Heart left ventricle (tissue), 16 donors: ENCODE measurements around the gene NLRC5. TPM values are rescaled to one million over a fixed set of nuclear protein-coding genes. Genes with fewer than 3 reads are reported as not detected.
"Not testable (repeated sequence)": the region's sequence is repeated elsewhere in the genome, so short reads cannot be mapped to it uniquely, and the experiment has no call there.

Experiments used
- ATAC-seq, 4 donors: fragments of 200-7000 bp; cut with Tn5 transposase; one replicate each; pipeline ENCODE4 v1.9.1; 2020 to 2022; ENCODE audit warnings: moderate library complexity in 4 of 4, mild to moderate bottlenecking in 3 of 4, moderate number of reproducible peaks in 1 of 4
- DNase-seq, 5 donors: peaks; one replicate each; pipeline ENCODE4 v3.0.0-alpha.2; 2020
- H3K27ac ChIP-seq, 12 donors: fragments of 200-600 bp; sonication (generic) in 4 of 12; one replicate each; pipeline versions ENCODE4 v1.5.0 to v1.8.0; 2016 to 2022; ENCODE audit warnings: mild to moderate bottlenecking in 2 of 12
- H3K27me3 ChIP-seq, 9 donors: fragments of 200-600 bp; sonication (generic) in 2 of 9; one replicate each; pipeline versions ENCODE4 v1.5.1 to v1.8.0; 2016 to 2022; ENCODE audit warnings: mild to moderate bottlenecking in 3 of 9
- H3K36me3 ChIP-seq, 9 donors: fragments of 200-600 bp; sonication (generic) in 2 of 9; one replicate each; pipeline versions ENCODE4 v1.5.0 to v1.8.0; 2018 to 2022; ENCODE audit warnings: mild to moderate bottlenecking in 2 of 9
- H3K4me1 ChIP-seq, 12 donors: fragments of 200-600 bp; sonication (generic) in 4 of 12; one replicate each; pipeline versions ENCODE4 v1.5.0 to v1.8.0; 2016 to 2022; ENCODE audit warnings: mild to moderate bottlenecking in 3 of 12
- H3K4me3 ChIP-seq, 12 donors: fragments of 200-600 bp; sonication (generic) in 4 of 12; one replicate each; pipeline versions ENCODE4 v1.5.0 to v1.8.0; 2017 to 2022; ENCODE audit warnings: mild to moderate bottlenecking in 9 of 12, moderate library complexity in 4 of 12
- H3K9me3 ChIP-seq, 12 donors: fragments of 200-600 bp; sonication (generic) in 4 of 12; one replicate each; pipeline versions ENCODE4 v1.5.0 to v1.8.0; 2016 to 2022; ENCODE audit warnings: mild to moderate bottlenecking in 1 of 12
- CTCF ChIP-seq, 12 donors: fragments of 200-600 bp; sonication (generic) in 4 of 12; IDR thresholded peaks; one replicate each; pipeline versions ENCODE4 v1.5.0 to v1.8.0; 2018 to 2022; ENCODE audit warnings: antibody characterized with exemption in 12 of 12, mild to moderate bottlenecking in 5 of 12
- POLR2A ChIP-seq, 2 donors: fragments of 450-650 bp; IDR thresholded peaks; one replicate each; pipeline ENCODE4 v1.6.1; 2017; ENCODE audit warnings: antibody characterized with exemption in 2 of 2, mild to moderate bottlenecking in 2 of 2, moderate library complexity in 2 of 2
- WGBS, 4 donors: extraction: QIAGEN DNeasy Blood & Tissue Kit in 2 of 4; methylation state at CpG; one replicate each; pipeline versions ENCODE4 v1.1.5 to v1.1.7; 2013 to 2018; 5-methylcytosine and 5-hydroxymethylcytosine counted together
- intact Hi-C, 10 donors: fragments of 100-400 bp; cut with DNase I; formaldehyde crosslinking; loops; one replicate each; pipeline versions ENCODE4 v1.11.1 to v1.14.2; 2022
- polyA plus RNA-seq, 2 donors: library from polyadenylated mRNA; stranded (reverse); fragments of 200-250 nt; gene quantifications; one replicate each; pipeline ENCODE4 v1.2.3, GENCODE V29; 2013
- total RNA-seq, 9 donors: library from RNA; depleted of rRNA in 2 of 9; stranded (reverse); fragments of >200 nt in 2 of 9; fragmentation: NEBNext Ultra II Directional in 3 of 9; extraction: Animal tissue kit (Norgen Biotek cat#: 25700) in 3 of 9; gene quantifications; one replicate each; pipeline versions ENCODE4 v1.1.0 to v1.2.4, GENCODE V29; 2016 to 2023
- donor health status: ischemic (EF 13 %, LVEDD 7.1; RV severe dilation, severe dysfunction).
- donor health status: healthy with polysubstance abuse.
- donor health status: DM: no; HTN: yes; CAD: no.
- donor health status: DM: no; HTN: no; CAD: no.
- donor health status: ischemic (EF 25% LVEDD 6.9; RV normal size, moderate dysfunction).
- donor health status: ischemic (EF 25% LVEDD 5.7; RV mildly dilated, moderate dysfunction).
- donor health status: healthy.
- donor health status: DM: yes; HTN: yes; CAD: no.
- donor health status: ischemic (EF 35%, LVEDD 5.7; RV mildly dilated, moderate dysfunction).
- donor health status: nonischemic (EF 11% LVEDD 7.7; RV severe dilation, severe dysfunction).
- donor health status: DM: yes; HTN: yes; CAD: no.
- donor health status: PGD.
- donor health status: ischemic (EF 29% LVEDD 5.4; RV normal size, mild dysfunction).
- donor health status: nonischemic (EF 23%, LVEDD 6.1; RV moderate dilation, normal function).

NLRC5 gene
- total and polyA plus RNA-seq, 11 donors, result 5.8 to 98.6 (median 9.9) TPM

- TF ChIP-seq CTCF (IDR thresholded peaks at IDR 0.05), result no peak
- no peak for TF ChIP-seq POLR2A (IDR thresholded peaks at IDR 0.05)
These were observed 15.3 kb downstream of the NLRC5 start for GRCh38 chr16:57004387-57005250.

GRCh38 chr16:57005597-57005996, 16.2 kb downstream of the NLRC5 start:
- H3K4me3 ChIP-seq, ATAC-seq, H3K27me3 ChIP-seq, H3K27ac ChIP-seq, intact Hi-C loops, H3K9me3 ChIP-seq: not testable (repeated sequence)
- H3K4me1 ChIP-seq, result peaks cover 0 to 51% (median 6%) of the 10 kb centered on the region in 12 donors
- peak in 1 of 5 donors; percentile 2 for DNase-seq
- peaks cover 0 to 58% (median 0%) of the 10 kb centered on the region in 9 donors for H3K36me3 ChIP-seq
- WGBS, 4 donors, result 74 to 86% (median 77%) methylated on average over 2 of the region's 2 CpGs

More at GRCh38 chr16:57004387-57005250, 15.3 kb downstream of the NLRC5 start:
- ATAC-seq (no peak), DNase-seq (peak in 1 of 5 donors; percentile 11)
- H3K4me3 ChIP-seq, result no peak overlapping the region
- no peaks in the 10 kb centered on the region for H3K27me3 ChIP-seq
- peaks cover 0 to 57% (median 12%) of the 10 kb centered on the region in 12 donors for H3K4me1 ChIP-seq
- H3K27ac ChIP-seq, result no peak overlapping the region
- 82% methylated on average over 15 of the region's 15 CpGs for WGBS, 4 donors
- intact Hi-C loops, result no loop called here
- no peaks in the 10 kb centered on the region for H3K9me3 ChIP-seq
- H3K36me3 ChIP-seq, result peaks cover 0 to 58% (median 0%) of the 10 kb centered on the region in 9 donors

GRCh38 chr16:57007050-57007449, 17.7 kb downstream of the NLRC5 start:
- H3K36me3 ChIP-seq, result peaks cover 0 to 46% (median 0%) of the 10 kb centered on the region in 9 donors
- no peaks in the 10 kb centered on the region for H3K9me3 ChIP-seq
- no peaks in the 10 kb centered on the region for H3K27me3 ChIP-seq
- intact Hi-C loops, result no loop called here
- no peak overlapping the region for H3K4me3 ChIP-seq
- 70 to 81% (median 73%) methylated on average over 5 of the region's 5 CpGs for WGBS, 4 donors
- no peak for ATAC-seq
- peaks cover 0 to 53% (median 0%) of the 10 kb centered on the region in 12 donors for H3K4me1 ChIP-seq
- no peak for DNase-seq
- no peak overlapping the region for H3K27ac ChIP-seq
- TF ChIP-seq CTCF (IDR thresholded peaks at IDR 0.05) (no peak), POLR2A (IDR thresholded peaks at IDR 0.05) (no peak)

- no peak for ATAC-seq
- Histone ChIP-seq H3K4me1 (peaks cover 0 to 58% (median 0%) of the 10 kb centered on the region in 12 donors), H3K9me3 (no peaks in the 10 kb centered on the region), H3K27ac (no peak overlapping the region), H3K4me3 (no peak overlapping the region), H3K36me3 (peaks cover 0 to 41% (median 0%) of the 10 kb centered on the region in 9 donors), H3K27me3 (no peaks in the 10 kb centered on the region)
- DNase-seq, result no peak
- TF ChIP-seq CTCF (IDR thresholded peaks at IDR 0.05) (no peak), POLR2A (IDR thresholded peaks at IDR 0.05) (no peak)
- intact Hi-C loops, result no loop called here
- 86 to 93% (median 91%) methylated on average over 3 of the region's 3 CpGs for WGBS, 4 donors
These were observed 18.2 kb downstream of the NLRC5 start for GRCh38 chr16:57007530-57007929.
